ENCODE data around the gene ADARB2.

ADARB2 gene

GRCh38 chr10:1132584-1132983 is 604.7 kb downstream of the ADARB2 start:
- Histone ChIP-seq H3K4me1 (ENCODE audit: control insufficient read depth in 2 of 2, insufficient read depth in 1 of 2, low read depth in 1 of 2, low read length in 2 of 2) (no peaks in the 10 kb centered on the region), H3K36me3 (replicated peaks in 1 of 2; ENCODE audit: control insufficient read depth in 2 of 2, insufficient read depth in 2 of 2, low read length in 2 of 2) (peaks cover 11 to 43% of the 10 kb centered on the region in 2 donors), H3K23ac (ENCODE audit: low read depth, low read length, poor library complexity) (peak overlapping the region; percentile 52), H2BK12ac (ENCODE audit: low read length) (no peak overlapping the region), H4K91ac (ENCODE audit: low read depth, low read length, poor library complexity) (peak overlapping the region; percentile 94), H3K27me3 (ENCODE audit: control insufficient read depth in 3 of 3, insufficient read depth in 3 of 3, low read depth in 1 of 3, low read length in 3 of 3) (no peaks in the 10 kb centered on the region), H3K4me2 (ENCODE audit: insufficient read depth, low read length, poor library complexity, severe bottlenecking) (no peak overlapping the region), H4K8ac (ENCODE audit: low read depth, low read length) (no peak overlapping the region), H3K18ac (ENCODE audit: low read length) (peak overlapping the region; percentile 81), H3K9ac (ENCODE audit: low read depth, low read length, poor library complexity) (peak overlapping the region; percentile 51), H3K4ac (ENCODE audit: low read length) (no peak overlapping the region), H2BK5ac (ENCODE audit: low read length) (no peak overlapping the region), H3K9me3 (replicated peaks in 1 of 2; ENCODE audit: control insufficient read depth in 2 of 2, insufficient read depth in 1 of 2, low read depth in 1 of 2, low read length in 2 of 2) (peaks cover 2 to 4% of the 10 kb centered on the region in 2 donors), H2BK120ac (ENCODE audit: low read depth, low read length) (no peak overlapping the region), H3K14ac (ENCODE audit: low read length) (no peak overlapping the region), H3K4me3 (ENCODE audit: low read length in 2 of 2) (no peak overlapping the region), H3K27ac (replicated peaks; ENCODE audit: low read length) (no peak overlapping the region), H2BK15ac (ENCODE audit: low read length) (no peak overlapping the region), H3K79me1 (ENCODE audit: low read depth, low read length) (no peaks in the 10 kb centered on the region), H2AFZ (ENCODE audit: low read length) (no peak overlapping the region), H2AK5ac (ENCODE audit: low read depth, low read length) (no peak overlapping the region)
- no peak for DNase-seq (ENCODE audit: low spot score)
- no CpG with 5 or more reads among the region's 10 CpGs for WGBS, 2 donors (ENCODE audit: extremely low coverage in 2 of 2, insufficient read length in 2 of 2, insufficient replicate concordance in 1 of 2)

DNA sequence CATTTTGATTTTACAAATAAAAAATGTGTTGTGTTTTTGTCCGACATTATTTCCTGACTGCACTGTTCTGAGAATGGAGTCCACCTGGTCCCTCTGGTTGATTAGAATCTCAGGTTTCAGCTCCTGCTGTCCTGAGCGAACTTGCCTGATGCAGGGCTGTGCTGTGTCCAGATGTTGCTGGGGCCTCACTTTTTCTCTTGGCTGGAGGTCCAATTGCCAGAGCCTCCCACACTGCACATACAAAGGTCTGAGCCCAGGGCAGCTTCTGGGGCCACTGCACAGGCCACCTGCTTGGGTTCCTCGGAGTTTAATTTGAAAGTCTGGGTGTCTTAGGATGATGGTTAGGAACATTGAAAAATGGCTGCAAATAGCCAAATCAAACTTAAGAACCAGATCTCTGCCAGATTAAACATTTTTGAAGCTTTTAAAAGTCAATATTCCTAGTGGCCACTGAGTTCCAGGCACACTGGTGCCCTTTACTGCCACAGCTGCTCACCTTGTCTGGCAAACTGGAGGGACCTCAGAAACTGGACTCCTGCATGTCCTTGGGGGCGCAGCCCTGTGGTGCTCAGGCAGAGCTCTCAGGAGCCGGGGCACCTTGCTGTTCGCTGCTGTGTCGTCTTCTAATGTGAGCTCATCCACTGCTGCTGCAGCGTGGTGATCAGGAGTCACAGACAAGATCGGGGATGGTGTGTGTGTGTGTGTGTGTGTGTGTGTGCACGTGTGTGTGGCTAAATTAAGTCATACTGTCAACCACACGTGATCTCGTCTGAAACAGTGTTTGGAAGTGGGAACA is 606.1 kb downstream of the ADARB2 start:
- Histone ChIP-seq H2BK12ac (ENCODE audit: low read length) (no peak overlapping the region), H3K79me1 (ENCODE audit: low read depth, low read length) (no peaks in the 10 kb centered on the region), H3K27me3 (ENCODE audit: control insufficient read depth in 3 of 3, insufficient read depth in 3 of 3, low read depth in 1 of 3, low read length in 3 of 3) (no peaks in the 10 kb centered on the region), H2BK120ac (ENCODE audit: low read depth, low read length) (no peak overlapping the region), H3K4me1 (ENCODE audit: control insufficient read depth in 2 of 2, insufficient read depth in 1 of 2, low read depth in 1 of 2, low read length in 2 of 2) (peaks cover 0 to 2% of the 10 kb centered on the region in 2 donors), H2BK15ac (ENCODE audit: low read length) (no peak overlapping the region), H2AFZ (ENCODE audit: low read length) (no peak overlapping the region), H4K91ac (ENCODE audit: low read depth, low read length, poor library complexity) (no peak overlapping the region), H3K23ac (ENCODE audit: low read depth, low read length, poor library complexity) (no peak overlapping the region), H3K14ac (ENCODE audit: low read length) (no peak overlapping the region), H3K36me3 (replicated peaks in 1 of 2; ENCODE audit: control insufficient read depth in 2 of 2, insufficient read depth in 2 of 2, low read length in 2 of 2) (peaks cover 11 to 56% of the 10 kb centered on the region in 2 donors), H3K18ac (ENCODE audit: low read length) (no peak overlapping the region), H3K4me2 (ENCODE audit: insufficient read depth, low read length, poor library complexity, severe bottlenecking) (no peak overlapping the region), H3K9me3 (replicated peaks in 1 of 2; ENCODE audit: control insufficient read depth in 2 of 2, insufficient read depth in 1 of 2, low read depth in 1 of 2, low read length in 2 of 2) (peaks cover 2 to 4% of the 10 kb centered on the region in 2 donors), H3K27ac (replicated peaks; ENCODE audit: low read length) (no peak overlapping the region), H3K9ac (ENCODE audit: low read depth, low read length, poor library complexity) (no peak overlapping the region), H3K4me3 (ENCODE audit: low read length in 2 of 2) (peak overlapping the region in 1 of 2 donors; percentile 57), H4K8ac (ENCODE audit: low read depth, low read length) (no peak overlapping the region), H3K4ac (ENCODE audit: low read length) (no peak overlapping the region), H2BK5ac (ENCODE audit: low read length) (no peak overlapping the region), H2AK5ac (ENCODE audit: low read depth, low read length) (no peak overlapping the region)
- DNase-seq (ENCODE audit: low spot score), result no peak
- no CpG with 5 or more reads among the region's 12 CpGs for WGBS, 2 donors (ENCODE audit: extremely low coverage in 2 of 2, insufficient read length in 2 of 2, insufficient replicate concordance in 1 of 2)

GRCh38 chr10:1130226-1130625 is 607.1 kb downstream of the ADARB2 start:
- Histone ChIP-seq H3K27me3 (ENCODE audit: control insufficient read depth in 3 of 3, insufficient read depth in 3 of 3, low read depth in 1 of 3, low read length in 3 of 3) (no peaks in the 10 kb centered on the region), H3K79me1 (ENCODE audit: low read depth, low read length) (no peaks in the 10 kb centered on the region), H3K23ac (ENCODE audit: low read depth, low read length, poor library complexity) (no peak overlapping the region), H3K18ac (ENCODE audit: low read length) (no peak overlapping the region), H2AK5ac (ENCODE audit: low read depth, low read length) (no peak overlapping the region), H3K27ac (replicated peaks; ENCODE audit: low read length) (no peak overlapping the region), H3K4me3 (ENCODE audit: low read length in 2 of 2) (no peak overlapping the region), H2BK12ac (ENCODE audit: low read length) (no peak overlapping the region), H3K9ac (ENCODE audit: low read depth, low read length, poor library complexity) (no peak overlapping the region), H2BK120ac (ENCODE audit: low read depth, low read length) (no peak overlapping the region), H2AFZ (ENCODE audit: low read length) (no peak overlapping the region), H4K91ac (ENCODE audit: low read depth, low read length, poor library complexity) (no peak overlapping the region), H3K4ac (ENCODE audit: low read length) (no peak overlapping the region), H3K14ac (ENCODE audit: low read length) (no peak overlapping the region), H3K9me3 (replicated peaks in 1 of 2; ENCODE audit: control insufficient read depth in 2 of 2, insufficient read depth in 1 of 2, low read depth in 1 of 2, low read length in 2 of 2) (peaks cover 2 to 4% of the 10 kb centered on the region in 2 donors), H2BK5ac (ENCODE audit: low read length) (no peak overlapping the region), H3K4me2 (ENCODE audit: insufficient read depth, low read length, poor library complexity, severe bottlenecking) (no peak overlapping the region), H4K8ac (ENCODE audit: low read depth, low read length) (no peak overlapping the region), H3K36me3 (replicated peaks in 1 of 2; ENCODE audit: control insufficient read depth in 2 of 2, insufficient read depth in 2 of 2, low read length in 2 of 2) (peaks cover 11 to 64% of the 10 kb centered on the region in 2 donors), H3K4me1 (ENCODE audit: control insufficient read depth in 2 of 2, insufficient read depth in 1 of 2, low read depth in 1 of 2, low read length in 2 of 2) (peaks cover 0 to 2% of the 10 kb centered on the region in 2 donors), H2BK15ac (ENCODE audit: low read length) (no peak overlapping the region)
- DNase-seq (ENCODE audit: low spot score), result no peak
- WGBS, 2 donors (ENCODE audit: extremely low coverage in 2 of 2, insufficient read length in 2 of 2, insufficient replicate concordance in 1 of 2), result no CpG with 5 or more reads among the region's 10 CpGs

GRCh38 chr10:1128649-1129048 is 608.7 kb downstream of the ADARB2 start:
- WGBS, 2 donors (ENCODE audit: extremely low coverage in 2 of 2, insufficient read length in 2 of 2, insufficient replicate concordance in 1 of 2), result no CpG with 5 or more reads among the region's 21 CpGs

More at GRCh38 chr10:1128649-1129048, 608.7 kb downstream of the ADARB2 start:
- Histone ChIP-seq H3K27ac (replicated peaks; ENCODE audit: low read length) (no peak overlapping the region), H3K27me3 (ENCODE audit: control insufficient read depth in 3 of 3, insufficient read depth in 3 of 3, low read depth in 1 of 3, low read length in 3 of 3) (no peaks in the 10 kb centered on the region), H3K4me2 (ENCODE audit: insufficient read depth, low read length, poor library complexity, severe bottlenecking) (no peak overlapping the region), H3K4ac (ENCODE audit: low read length) (no peak overlapping the region), H2AFZ (ENCODE audit: low read length) (no peak overlapping the region), H3K9me3 (replicated peaks in 1 of 2; ENCODE audit: control insufficient read depth in 2 of 2, insufficient read depth in 1 of 2, low read depth in 1 of 2, low read length in 2 of 2) (peaks cover 2 to 4% of the 10 kb centered on the region in 2 donors), H3K23ac (ENCODE audit: low read depth, low read length, poor library complexity) (no peak overlapping the region), H2BK120ac (ENCODE audit: low read depth, low read length) (no peak overlapping the region), H2AK5ac (ENCODE audit: low read depth, low read length) (no peak overlapping the region), H2BK15ac (ENCODE audit: low read length) (no peak overlapping the region), H3K14ac (ENCODE audit: low read length) (no peak overlapping the region), H3K4me3 (ENCODE audit: low read length in 2 of 2) (no peak overlapping the region), H4K8ac (ENCODE audit: low read depth, low read length) (no peak overlapping the region), H3K79me1 (ENCODE audit: low read depth, low read length) (peaks cover 2% of the 10 kb centered on the region), H3K4me1 (ENCODE audit: control insufficient read depth in 2 of 2, insufficient read depth in 1 of 2, low read depth in 1 of 2, low read length in 2 of 2) (peaks cover 0 to 4% of the 10 kb centered on the region in 2 donors), H3K36me3 (replicated peaks in 1 of 2; ENCODE audit: control insufficient read depth in 2 of 2, insufficient read depth in 2 of 2, low read length in 2 of 2) (peaks cover 17 to 79% of the 10 kb centered on the region in 2 donors), H2BK12ac (ENCODE audit: low read length) (no peak overlapping the region), H3K18ac (ENCODE audit: low read length) (no peak overlapping the region), H2BK5ac (ENCODE audit: low read length) (no peak overlapping the region), H3K9ac (ENCODE audit: low read depth, low read length, poor library complexity) (no peak overlapping the region), H4K91ac (ENCODE audit: low read depth, low read length, poor library complexity) (no peak overlapping the region)
- DNase-seq (ENCODE audit: low spot score), result no peak
